GM19397 (cell line): ENCODE results near the gene ASCC2.
"Not testable (repeated sequence)": the region's sequence is repeated elsewhere in the genome, so short reads cannot be mapped to it uniquely, and the experiment has no call there.

ENCODE experiments used
- ATAC-seq: cut with Tn5 transposase; IDR thresholded peaks from one replicate; pipeline ENCODE4 v1.9.1; 2021; ENCODE audit warnings: mild to moderate bottlenecking, moderate library complexity; ENCODE audit not compliant: unreplicated experiment

The ASCC2 gene

DNA sequence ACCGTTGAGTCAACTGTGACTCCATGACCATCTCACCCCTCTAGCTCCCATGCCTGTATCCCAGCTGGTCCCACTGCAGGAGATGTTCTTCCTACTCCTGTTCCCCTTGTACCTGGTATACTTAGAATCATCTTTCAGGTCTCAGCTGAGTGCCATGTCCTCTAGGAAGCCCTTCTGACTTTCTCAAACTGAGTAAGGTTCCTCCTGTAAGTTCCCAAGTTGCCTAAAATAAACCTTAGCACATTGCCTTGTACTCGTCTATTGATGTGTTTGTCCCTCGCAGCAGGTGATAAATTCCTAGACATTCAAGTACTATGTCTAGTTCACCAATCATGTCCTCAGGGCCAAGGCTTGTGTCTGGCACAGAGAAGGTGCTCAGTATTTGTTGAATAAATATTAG is 18.4 kb upstream of the ASCC2 start:
- no peak for ATAC-seq

DNA sequence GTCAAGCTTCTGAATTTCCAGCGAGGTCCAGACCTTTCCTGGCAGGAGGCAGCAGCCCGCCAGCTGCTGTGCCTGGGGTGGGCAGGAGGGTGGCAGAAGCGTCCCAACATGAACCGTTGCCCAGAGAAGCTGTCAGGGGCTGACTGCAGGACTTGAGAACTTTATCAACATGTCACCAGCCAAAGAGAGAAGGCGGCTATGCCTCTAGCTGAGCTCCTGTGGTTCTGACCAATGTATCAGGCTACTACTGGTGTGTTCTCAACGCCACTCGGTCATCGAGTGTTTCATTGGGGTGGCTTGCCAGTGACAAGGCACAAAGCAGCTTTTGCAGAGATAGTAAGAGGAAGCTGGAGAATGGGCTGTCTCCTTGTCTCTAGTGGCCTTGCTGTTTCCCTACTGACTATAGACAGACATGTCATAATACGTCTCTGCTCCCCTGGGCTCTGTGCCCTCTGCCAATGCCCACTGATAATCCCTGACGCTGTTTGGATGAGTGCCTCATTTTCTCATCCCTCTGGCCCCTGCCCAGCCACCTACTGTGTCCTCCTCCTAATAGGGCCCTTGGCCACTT is 17.6 kb upstream of the ASCC2 start:
- ATAC-seq: no peak

DNA sequence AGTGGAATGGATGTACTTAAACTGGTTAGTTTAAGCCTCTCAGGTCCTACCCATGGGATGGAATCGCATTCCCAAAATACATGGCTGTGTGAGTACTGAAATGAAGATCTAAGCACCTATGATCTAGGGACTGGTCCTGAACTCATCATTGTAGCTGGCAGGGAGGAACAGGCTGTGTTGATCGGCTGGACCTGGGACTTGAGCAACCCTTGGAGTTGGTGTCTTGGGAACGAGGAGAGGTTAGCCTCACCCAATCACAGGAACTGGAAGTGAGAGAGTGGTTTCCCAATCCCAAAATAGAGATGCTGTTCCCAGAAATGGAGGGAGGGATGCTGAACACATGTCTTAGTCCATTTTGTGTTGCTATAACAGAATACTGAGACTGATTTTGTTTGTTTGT is 16.4 kb upstream of the ASCC2 start:
- ATAC-seq: no peak

DNA sequence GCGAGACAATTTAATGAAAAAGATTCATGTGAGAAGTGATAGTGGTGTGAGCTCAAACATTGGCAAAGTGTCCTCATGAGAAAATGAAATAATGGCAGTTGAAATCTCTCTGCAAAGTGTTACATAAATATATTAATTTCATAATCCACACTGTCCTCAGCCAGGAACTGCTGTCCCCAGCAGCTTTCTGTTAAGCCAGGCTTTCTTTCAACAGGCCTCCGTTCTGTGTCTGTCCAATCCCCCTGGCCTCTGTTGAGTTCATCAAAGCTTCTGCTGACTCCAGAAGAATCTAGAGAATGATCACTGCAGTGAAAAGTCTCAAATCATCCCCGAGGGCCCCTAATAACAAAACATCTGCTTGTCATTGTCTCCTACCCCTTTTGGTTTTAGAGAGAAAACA is 10.0 kb upstream of the ASCC2 start:
- no peak for ATAC-seq

DNA sequence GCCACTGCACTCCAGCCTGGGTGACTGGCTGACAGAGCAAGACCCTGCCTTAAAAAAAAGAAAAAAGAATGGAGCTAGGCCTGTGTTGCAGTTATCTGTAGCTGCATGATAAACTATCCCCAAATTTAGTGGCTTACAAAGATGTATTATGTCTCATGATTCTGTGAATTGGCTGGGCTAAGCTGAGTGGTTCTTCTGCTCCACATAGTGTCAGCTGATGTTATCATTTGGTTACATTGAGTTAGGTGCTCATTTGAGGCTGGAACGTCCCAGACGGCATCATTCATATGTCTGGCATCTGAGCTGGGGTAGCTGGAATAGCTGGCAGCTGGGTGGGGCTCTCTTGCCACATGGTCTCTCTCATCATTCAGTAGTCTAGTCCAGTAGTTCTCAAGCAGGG is 8.2 kb upstream of the ASCC2 start:
- ATAC-seq: no peak

DNA sequence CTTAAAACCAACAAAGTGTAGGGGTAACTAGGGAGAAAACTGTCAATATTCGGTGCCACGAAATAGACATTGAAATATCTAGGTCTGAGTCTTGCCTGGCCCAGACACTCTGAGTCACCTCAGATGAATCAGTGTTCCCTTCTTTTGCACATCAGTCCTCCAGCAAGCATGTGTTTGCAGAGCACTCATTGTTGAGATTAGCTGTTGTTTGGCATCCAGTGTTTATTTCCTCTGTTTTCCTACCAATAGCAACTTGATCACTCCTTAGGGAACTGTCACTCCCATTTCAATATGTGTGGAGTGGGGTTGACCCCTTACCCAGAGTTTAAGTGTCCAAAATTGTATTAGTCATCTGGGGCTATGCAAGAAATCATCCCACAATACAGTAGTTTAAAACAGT is 4.7 kb upstream of the ASCC2 start:
- ATAC-seq: no peak

DNA sequence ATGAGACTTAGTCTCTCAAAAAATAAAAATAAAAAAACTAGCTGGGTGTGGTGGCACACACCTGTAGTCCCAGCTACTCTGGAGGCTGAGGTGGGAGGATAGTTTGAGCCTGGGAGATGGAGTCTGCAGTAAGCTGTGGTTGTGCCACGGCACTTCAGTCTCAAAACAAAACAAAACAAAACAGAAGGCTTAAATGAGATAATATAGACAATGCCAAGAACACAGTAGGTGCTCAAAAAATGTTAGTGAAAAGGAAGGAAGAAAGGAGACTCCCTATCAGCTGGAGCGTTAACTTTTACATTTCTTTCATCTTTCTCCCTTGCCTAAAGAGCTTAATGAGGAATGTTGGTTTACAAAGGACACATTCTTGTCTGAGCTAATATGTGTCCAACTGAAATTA is 4.1 kb upstream of the ASCC2 start:
- no peak for ATAC-seq

DNA sequence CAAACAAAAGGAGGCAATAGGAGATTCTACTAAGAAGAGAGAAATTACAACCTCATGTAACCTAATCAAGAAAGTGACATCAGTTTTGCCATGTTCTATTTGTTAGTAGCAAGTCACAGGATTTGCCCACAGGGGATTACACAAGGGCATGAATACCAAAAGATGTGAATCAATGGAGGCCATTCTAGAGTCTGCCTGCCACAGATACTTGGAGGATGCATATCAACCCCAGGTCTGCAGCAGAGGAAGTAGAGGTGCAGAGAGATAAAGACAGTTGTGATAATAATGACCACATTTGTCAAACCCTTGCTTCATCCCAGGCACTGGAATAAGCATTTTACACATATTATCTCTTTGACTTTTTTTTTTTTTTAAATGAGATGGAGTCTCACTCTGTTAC is 2.4 kb upstream of the ASCC2 start:
- no peak for ATAC-seq

DNA sequence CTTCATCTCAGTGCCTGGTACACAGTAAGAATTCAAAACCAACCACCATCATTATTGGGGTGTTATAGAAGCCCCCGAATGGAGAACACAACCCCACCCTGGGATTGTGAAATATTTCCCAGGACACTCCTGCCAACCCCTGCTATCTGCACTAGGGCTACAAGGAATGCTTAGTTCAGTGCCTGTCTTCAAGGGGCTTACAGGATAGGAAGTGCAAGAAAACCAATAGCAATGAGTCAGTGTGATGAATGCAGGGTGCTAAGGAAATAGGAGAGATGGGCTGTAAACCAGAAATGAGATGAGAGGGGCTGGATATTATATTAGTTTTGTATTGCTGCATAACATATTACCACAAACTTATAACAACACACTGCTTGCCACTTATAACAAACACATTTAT is 965 bp upstream of the ASCC2 start:
- no peak for ATAC-seq

DNA sequence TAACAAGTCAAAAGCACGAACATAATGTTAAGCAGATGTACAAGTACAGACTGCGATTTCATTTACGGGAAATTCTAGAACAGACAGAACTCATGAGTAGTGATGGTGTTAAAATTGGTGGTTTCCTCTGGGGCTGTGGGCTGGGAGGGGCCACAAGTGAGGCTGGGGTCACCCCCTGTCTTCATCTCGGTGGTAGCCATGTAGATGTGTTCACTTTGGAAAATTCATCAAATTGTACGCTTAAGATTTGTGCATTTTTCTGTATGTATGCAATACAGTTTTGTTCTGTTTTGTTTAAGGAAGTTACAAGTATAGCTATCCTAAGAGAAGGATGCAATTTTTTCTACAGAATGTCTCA is 504 bp upstream of the ASCC2 start:
- no peak for ATAC-seq

DNA sequence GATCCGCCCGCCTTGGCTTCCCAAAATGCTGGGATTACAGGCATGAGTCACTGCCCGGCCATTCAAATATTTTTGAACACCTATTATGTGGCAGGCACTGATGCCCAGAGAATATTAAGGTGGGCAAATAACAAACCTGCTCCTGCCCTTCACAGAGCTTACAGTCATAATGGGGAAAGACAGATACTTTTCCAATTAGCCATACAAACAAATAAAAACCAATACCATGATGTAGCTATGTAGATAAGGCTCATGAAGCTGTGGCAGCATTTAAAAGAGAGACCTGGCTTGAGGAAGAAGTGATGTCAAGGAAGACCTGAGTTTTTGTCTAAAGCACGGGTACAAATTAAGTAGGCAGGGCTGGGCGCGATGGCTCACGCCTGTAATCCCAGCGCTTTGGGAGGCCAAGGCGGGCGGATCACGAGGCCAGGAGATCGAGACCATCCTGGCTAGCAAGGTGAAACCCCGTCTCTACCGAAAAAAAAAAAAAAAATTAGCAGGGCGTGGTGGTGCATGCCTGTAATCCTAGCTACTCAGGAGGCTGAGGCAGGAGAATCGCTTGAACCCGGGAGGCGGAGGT is 1.2 kb downstream of the ASCC2 start:
- not testable (repeated sequence) for ATAC-seq

DNA sequence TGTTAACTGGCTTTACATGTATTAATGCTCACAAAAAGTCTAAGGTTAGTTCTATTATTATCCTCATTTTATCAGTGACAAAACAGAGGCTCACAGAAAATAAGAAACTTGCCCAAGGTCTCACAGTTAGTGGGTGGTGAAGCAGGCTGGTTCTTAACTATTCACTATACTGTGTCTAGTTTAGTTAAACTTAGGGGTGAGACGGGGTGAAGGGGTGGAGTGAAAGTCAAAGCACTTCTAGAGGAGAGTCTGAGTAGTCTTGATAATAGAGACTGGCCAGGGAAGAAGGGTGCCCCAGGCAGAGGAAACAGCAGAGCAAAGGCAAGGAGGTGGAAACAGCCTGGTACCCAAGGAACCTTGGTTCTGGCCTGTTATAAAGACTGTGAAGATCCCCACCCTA is 4.0 kb downstream of the ASCC2 start:
- no peak for ATAC-seq

DNA sequence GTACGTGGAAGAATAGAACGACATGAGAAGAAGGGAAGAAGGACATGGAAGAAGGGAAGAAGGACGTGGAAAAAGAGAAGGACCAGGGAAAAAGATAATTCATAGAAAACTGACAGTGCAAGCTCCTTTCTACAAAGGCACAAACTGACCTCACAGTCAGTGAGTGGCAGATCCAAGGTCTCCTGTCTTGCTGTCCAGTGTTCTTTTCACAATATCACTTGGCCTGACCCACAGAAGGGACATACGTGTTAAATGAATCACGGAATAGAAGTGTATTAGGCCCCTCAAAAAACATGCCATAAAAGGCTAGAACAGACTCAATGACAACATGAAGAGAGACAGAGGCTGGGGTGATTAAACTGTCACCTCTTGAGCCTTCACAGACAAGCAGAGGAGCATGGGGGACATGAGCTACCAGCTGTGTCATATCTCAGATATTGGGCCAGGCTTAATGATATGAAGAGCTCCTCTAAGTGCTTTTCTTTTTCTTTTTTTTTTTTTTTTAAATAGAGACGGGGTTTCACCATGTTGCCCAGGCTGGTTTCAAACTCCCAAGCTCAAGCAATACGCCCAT is 4.6 kb downstream of the ASCC2 start:
- ATAC-seq: no peak

DNA sequence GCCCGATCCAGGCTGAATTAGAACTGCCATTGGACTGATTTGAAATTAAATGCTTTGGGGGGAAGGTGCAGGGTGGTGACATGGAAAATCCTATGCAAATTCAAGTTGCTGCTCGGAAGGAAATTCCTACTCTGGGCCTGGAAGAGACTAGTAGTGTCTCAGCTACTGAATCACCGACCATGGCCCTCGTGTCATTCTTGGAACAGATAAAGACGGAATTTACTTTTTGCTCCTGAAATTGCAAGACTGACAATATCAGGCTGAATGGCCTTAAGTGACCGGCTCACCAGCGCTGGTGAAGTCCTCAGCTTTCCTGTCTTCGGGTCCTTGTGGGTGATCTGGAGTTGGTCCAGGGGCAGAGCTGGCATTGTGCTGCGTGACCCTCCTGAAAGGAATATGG is 6.1 kb downstream of the ASCC2 start:
- ATAC-seq: no peak

DNA sequence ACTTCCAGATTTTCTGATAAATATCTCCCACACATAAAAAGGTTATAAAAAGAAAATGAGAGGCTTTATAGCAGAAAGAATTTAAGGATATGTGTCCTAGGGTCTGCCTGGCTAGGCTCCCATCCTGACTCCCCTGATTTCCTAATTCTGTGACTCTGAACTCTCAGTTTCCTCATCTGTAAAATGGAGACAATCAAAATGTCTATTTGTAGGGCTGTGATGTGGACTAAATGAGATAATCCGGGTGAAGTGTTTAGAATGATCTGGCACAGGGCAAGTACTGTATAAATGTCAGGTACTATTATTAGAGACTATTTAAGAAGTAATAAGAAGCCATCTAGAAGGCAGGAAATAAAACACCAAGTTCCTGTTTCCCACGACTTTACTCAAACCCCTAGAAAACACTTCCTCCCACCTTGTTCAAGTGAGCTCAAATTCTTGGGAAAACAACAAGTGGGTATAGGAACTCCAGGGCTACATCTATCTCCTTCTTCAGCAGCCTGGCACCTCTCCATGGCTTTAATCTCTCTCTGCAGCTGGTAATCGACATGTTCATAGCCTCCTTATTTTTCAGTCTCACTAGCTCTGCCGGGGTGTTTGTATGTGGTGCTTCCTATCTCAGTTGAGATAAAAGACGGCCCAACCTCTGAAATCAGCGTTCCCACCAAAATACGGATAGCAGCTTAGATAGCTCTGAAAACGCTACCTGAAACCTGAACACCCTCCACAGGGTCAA is 6.7 kb downstream of the ASCC2 start:
- ATAC-seq: no peak

DNA sequence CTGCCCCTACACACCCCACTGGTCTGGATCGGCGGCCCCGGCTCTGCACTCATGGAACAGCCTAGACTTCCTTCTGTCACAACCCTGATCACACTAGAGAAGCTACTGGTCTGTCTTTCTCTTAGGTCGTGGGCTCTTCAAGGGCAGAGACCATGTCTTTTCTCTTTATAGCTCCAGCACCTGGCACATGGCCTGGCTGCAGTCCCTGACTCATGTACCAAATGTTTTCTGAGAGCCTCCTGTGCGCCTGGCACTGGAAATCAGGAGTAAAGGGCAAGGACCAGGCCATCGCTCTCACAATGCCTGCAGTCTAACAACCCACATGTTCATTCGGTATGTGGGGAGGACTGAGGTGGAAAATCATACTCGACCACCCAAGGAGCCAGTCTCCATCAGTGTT is 7.5 kb downstream of the ASCC2 start:
- ATAC-seq: no peak

DNA sequence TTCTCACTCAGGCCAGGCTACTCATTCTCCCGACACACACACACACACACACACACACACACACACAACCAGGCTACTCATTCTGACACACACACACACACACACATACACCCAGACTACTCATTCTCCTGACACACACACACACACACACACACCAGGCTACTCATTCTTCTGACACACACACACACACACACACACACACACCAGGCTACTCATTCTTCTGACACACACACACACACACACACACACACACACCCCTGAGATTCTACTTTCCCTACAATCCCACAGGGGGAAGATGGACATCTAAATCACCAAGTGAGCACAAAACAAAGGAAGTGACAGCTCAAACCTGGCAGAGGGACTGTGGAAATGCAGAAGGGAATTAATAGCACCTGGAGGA is 10.3 kb downstream of the ASCC2 start:
- ATAC-seq: not testable (repeated sequence)

DNA sequence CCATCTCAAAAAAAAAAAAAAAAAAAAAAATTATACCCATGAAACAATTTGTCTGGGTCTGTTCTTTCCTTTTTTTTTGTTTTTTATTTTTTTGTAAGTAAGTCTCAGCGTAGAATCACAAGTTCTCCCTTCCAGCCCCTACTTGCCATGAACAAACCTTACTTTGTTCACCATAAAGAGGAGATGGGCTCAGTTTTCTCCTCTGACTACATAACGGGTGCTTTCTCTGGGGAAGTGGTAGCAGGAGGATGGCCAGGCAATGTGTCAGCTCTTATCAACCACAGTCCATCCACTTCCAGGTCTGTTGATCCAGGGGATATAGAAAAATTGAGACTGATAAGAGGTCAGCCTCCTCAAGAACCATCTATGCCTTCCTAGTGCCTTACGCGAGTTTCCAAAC is 11.0 kb downstream of the ASCC2 start:
- ATAC-seq: no peak

DNA sequence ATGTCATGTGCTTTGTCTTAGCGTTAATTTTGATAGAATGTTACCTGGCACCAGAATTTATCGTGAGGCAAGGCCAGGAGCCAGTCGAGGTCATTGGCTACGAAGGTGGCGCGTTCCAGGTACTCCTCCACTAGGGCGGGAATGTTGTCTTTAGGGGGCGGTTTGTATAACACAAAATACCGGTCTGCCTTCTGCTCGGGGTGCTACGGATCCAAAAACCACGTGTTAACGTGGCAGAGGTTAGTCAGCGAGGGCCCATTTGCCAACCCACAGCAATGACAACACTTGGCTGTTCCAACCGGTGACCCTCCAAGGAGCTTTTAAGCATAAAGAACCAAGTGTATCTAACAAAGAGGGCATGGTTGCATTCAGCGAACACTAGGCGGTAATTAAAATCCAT is 12.5 kb downstream of the ASCC2 start:
- no peak for ATAC-seq

DNA sequence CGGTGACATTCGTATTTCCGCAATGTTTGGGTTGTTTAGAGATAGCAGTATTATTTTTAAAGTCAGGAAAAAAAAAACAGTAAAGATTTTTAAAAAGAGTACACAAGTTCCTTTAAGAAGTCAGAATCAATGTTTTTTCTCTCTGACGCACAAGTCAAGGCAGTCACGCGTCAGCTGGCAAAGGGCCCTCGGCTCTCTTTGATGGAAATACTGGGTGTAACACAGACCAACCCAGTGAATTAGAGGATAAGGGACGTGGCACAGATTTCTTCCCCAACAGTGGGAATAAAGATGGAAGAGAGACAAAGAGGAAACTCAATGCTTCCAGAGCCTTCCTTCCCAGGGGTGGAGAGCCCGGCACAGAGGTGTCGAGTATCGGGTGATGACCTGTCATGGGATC is 13.4 kb downstream of the ASCC2 start:
- no peak for ATAC-seq

DNA sequence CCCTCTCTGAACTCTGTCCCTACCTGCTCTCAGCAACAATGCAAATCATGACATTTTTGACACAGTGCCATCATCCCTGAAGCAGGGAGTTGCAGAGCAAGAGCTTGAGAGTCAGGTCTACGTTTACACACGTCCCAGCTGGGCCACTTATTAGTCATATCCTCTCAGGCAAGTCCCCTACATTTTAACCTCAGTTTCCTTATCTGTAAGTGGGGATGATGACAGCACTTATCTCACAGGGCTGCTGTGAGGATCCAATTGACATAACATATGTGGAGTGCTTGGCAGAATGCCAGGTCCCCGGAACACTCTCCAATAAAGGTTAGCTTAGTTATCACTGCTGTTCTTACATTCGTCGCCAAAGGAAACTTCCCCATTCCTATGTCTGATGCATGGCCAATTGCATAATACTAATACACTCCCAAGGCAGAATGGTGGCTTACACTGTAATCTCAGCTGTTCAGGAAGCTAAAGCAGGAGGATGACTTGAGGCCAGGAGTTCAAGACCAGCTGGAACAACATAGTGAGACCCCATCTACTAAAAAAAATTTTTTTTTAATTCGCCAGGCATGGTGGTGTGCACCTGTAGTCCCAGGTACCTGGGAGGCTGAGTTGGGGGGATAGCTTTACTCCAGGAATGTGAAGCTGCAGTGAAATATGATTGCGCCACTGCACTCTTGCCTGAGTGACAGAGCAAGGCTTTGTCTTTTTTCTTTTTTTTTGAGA is 16.6 kb downstream of the ASCC2 start:
- ATAC-seq: no peak

DNA sequence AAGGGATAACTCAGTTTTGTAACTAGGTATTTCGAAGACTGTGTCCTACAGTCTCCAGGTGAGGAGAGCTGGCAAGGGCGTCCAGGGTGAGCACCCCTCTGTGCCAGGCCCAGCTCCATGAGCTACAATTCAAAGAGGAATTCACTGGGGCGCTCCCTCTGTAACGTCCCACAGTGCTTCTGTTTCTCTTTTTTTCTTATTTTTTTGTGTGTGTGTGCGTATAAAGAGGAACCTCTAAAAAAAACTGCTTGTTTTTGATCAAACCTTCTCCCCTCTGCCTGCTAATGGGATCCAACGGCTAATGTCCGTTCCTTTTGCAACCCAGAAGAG is 17.1 kb downstream of the ASCC2 start:
- no peak for ATAC-seq
